Measurements from ENCODE around the gene POC1B.

POC1B gene

DNA sequence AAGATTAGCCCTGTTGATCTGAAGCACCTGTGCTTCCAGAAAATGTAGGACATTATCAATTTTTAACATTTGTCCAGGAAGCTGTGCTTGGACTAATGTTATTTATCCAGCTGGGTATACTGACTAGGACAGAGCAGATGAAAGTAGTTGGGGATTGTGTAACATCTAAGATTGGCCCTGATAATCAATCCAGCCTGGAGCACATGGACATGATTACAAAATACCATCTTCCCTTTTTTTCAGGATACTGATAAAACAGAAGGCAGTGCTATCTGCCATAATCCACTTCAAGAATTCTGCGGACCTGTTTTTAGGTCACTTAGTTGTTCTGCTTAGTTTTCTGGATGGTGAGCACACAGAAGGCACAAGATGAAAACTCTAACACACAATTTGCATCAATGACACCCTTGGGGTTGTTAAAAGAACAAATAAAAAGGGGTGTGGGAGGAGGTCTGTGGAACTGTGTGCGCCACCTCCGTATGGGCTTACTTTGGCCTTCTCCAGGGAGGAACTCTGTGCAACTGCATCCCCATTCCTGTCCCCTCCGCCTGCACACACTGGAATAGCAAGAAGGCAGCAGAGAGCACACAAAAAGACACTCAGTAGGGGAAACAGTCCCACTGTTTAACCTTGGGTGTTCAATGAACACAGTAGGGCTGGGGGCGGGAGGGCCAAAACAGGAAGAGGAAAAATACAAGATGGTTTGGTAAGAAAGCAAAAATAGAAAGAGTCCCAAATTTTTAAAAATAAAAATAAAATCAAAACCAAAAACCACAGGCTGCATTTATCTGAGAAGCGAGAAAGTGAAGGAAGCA is 142.4 kb downstream of the POC1B start:
- H3K4me3 ChIP-seq (ENCODE audit: low read length) = no peak overlapping the region
- no peak for TF ChIP-seq CTCF (conservative IDR thresholded peaks at IDR 0.05; ENCODE audit: low read depth, low read length)
- no peak for DNase-seq (ENCODE audit: low read depth)

DNA sequence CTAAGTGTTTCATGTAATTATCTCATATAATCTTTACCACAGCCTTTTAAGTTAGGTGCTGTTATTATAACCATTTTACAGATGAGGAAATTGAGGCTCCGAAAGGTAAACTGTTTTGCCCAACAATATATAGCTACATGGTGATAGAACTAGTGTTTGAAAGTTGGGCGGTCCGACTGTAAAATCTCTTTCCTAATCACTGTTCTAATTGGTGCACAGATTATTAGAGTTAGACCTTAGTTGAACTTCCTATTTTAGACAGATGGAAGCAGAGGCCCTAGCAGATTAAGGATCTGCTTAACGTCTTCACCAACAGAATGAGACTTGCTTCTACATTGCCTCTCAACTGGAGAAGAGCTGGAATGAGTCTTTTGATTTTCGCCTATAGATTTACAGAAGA is 143.5 kb downstream of the POC1B start:
- no peak for TF ChIP-seq CTCF (conservative IDR thresholded peaks at IDR 0.05; ENCODE audit: low read depth, low read length)
- DNase-seq (ENCODE audit: low read depth) = no peak
- no peak overlapping the region for H3K4me3 ChIP-seq (ENCODE audit: low read length)

DNA sequence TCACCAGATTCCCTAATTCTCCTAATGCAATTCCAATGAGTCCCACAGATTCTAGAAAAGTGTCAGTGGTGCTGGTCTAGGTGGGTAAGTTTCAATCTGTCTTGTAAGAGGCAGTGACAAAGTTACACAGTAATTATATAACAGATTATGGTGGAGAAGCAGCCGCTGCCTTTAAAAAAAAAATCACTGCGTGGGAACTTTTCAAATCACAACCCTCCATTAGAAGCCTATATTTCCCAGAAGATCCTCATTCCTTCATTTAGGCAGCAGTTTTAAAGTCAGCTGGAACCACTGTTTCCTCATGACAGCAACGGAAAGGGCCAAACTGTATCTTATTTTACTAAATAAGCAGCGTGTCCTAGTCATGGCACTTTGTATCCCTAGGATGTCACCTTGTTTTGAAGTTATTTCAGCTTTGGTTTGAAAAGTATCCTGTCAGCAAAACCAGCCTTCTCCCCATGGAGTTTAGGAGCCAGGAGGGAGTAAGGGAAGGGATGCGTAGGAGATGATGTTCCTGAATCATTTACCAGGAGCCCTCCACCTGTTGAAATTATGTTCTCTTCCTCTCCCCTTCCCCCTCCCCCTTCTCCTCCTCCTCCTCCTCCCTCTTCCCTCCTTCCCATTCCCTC is 145.9 kb downstream of the POC1B start:
- H3K4me3 ChIP-seq (ENCODE audit: low read length) = no peak overlapping the region
- no peak for TF ChIP-seq CTCF (conservative IDR thresholded peaks at IDR 0.05; ENCODE audit: low read depth, low read length)
- DNase-seq (ENCODE audit: low read depth) = no peak

GRCh38 chr12:89379148-89379838 is 146.6 kb downstream of the POC1B start:
- no peak for TF ChIP-seq CTCF (conservative IDR thresholded peaks at IDR 0.05; ENCODE audit: low read depth, low read length)
- DNase-seq (ENCODE audit: low read depth) = no peak

GRCh38 chr12:89376844-89377243 is 149.0 kb downstream of the POC1B start:
- TF ChIP-seq CTCF (conservative IDR thresholded peaks at IDR 0.05; ENCODE audit: low read depth, low read length) = no peak
- H3K4me3 ChIP-seq (ENCODE audit: low read length) = no peak overlapping the region
- no peak for DNase-seq (ENCODE audit: low read depth)

More at GRCh38 chr12:89379148-89379838, 146.6 kb downstream of the POC1B start:
- no peak overlapping the region for H3K4me3 ChIP-seq (ENCODE audit: low read length)

- no peak for TF ChIP-seq CTCF (conservative IDR thresholded peaks at IDR 0.05; ENCODE audit: low read depth, low read length)
- no peak for DNase-seq (ENCODE audit: low read depth)
Measured at GRCh38 chr12:89376202-89376529, 149.7 kb downstream of the POC1B start.

More at GRCh38 chr12:89376202-89376529, 149.7 kb downstream of the POC1B start:
- no peak overlapping the region for H3K4me3 ChIP-seq (ENCODE audit: low read length)
